ENCODE measurements around the gene ARHGAP8.

DNA sequence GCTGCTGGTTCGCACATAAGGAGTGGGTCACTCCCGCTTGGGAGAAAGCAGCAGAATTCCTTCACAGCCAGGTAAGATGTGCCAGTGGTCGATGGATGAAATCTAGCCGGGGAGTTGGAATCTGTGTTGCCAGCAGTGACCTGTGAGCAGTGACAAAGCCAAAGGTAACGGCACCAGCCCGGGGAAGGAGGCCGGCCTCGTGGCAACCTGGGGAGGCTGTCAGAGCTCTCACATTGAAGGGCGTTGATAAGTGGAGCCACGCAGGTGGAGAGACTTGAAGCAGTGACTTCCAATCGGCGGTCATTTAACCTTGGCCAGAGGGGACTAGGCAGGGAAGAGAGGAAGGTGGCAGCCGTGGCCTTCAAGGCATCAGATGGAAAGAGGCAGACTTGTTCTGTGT lies 58.8 kb downstream of the ARHGAP8 start:
- TF ChIP-seq, protein P1, sequence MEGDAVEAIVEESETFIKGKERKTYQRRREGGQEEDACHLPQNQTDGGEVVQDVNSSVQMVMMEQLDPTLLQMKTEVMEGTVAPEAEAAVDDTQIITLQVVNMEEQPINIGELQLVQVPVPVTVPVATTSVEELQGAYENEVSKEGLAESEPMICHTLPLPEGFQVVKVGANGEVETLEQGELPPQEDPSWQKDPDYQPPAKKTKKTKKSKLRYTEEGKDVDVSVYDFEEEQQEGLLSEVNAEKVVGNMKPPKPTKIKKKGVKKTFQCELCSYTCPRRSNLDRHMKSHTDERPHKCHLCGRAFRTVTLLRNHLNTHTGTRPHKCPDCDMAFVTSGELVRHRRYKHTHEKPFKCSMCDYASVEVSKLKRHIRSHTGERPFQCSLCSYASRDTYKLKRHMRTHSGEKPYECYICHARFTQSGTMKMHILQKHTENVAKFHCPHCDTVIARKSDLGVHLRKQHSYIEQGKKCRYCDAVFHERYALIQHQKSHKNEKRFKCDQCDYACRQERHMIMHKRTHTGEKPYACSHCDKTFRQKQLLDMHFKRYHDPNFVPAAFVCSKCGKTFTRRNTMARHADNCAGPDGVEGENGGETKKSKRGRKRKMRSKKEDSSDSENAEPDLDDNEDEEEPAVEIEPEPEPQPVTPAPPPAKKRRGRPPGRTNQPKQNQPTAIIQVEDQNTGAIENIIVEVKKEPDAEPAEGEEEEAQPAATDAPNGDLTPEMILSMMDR (conservative IDR thresholded peaks at IDR 0.05 in 1 of 2, IDR thresholded peaks at IDR 0.05 in 1 of 2; ENCODE audit: low read depth in 1 of 2, low read length in 2 of 2): no peak
- TF ChIP-seq EZH2 (IDR thresholded peaks at IDR 0.05; ENCODE audit: low read length, missing control alignments): no peak
